GM19324 (cell line): ENCODE data around the gene EIF2A.
"Not testable (repeated sequence)": the region's sequence is repeated elsewhere in the genome, so short reads cannot be mapped to it uniquely, and the experiment has no call there.

Experiments used
- ATAC-seq: cut with Tn5 transposase; IDR thresholded peaks from one replicate; pipeline ENCODE4 v1.9.1; 2021; ENCODE audit warnings: mild to moderate bottlenecking, moderate library complexity; ENCODE audit not compliant: unreplicated experiment, low FRiP score

EIF2A gene

GRCh38 chr3:150599611-150600297 lies 53.2 kb downstream of the EIF2A start:
- ATAC-seq, result no peak

GRCh38 chr3:150600647-150601530 lies 54.3 kb downstream of the EIF2A start:
- not testable (repeated sequence) for ATAC-seq

DNA sequence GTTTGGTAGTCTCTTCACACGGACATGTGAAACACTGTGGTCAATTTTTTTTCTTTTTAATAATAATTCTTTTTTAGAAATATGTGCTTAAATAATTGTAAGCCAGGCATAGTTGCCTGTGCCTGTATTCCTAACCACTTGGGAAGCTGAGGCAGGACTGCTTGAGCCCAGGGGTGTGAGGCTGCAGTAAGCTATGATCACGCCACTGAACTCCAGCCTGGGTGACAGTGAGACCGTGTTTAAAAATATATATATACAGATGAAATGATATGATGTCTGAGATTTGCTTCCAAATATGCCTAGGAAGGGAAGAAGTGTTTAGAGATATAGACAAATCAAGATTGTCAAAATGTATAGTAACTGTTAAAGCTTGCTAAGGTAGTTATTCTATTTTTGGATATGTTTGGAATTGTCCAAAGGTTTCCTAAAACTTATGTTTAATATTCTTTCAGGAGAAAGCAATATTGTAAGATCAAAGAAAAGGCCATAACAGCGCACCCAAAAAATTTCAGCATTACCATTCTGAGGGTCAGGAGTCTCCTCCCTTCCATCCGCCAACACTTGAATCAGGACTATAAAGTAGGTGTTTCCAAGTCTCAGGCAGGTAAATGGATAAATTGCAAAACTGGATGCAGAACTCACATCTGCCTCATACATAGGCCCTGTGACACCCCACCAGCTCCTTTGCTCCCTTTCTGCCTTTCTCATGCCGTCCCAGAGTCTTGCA lies 56.0 kb downstream of the EIF2A start:
- peak; percentile 16 for ATAC-seq

GRCh38 chr3:150603153-150603979 lies 56.8 kb downstream of the EIF2A start, which contains the start of gene SELENOT:
Gene SELENOT (plus strand): TSS chr3:150603321. CDS start chr3:150603363, 42 bp downstream.
- ATAC-seq, result peak; percentile 76

GRCh38 chr3:150603980-150604319 lies 57.4 kb downstream of the EIF2A start:
- no peak for ATAC-seq

- no peak for ATAC-seq
These were observed 59.5 kb downstream of the EIF2A start for GRCh38 chr3:150605998-150606641.

- ATAC-seq, result no peak
These were observed 60.9 kb downstream of the EIF2A start for GRCh38 chr3:150607267-150608065.

GRCh38 chr3:150609988-150610387 lies 63.4 kb downstream of the EIF2A start:
- ATAC-seq, result no peak

DNA sequence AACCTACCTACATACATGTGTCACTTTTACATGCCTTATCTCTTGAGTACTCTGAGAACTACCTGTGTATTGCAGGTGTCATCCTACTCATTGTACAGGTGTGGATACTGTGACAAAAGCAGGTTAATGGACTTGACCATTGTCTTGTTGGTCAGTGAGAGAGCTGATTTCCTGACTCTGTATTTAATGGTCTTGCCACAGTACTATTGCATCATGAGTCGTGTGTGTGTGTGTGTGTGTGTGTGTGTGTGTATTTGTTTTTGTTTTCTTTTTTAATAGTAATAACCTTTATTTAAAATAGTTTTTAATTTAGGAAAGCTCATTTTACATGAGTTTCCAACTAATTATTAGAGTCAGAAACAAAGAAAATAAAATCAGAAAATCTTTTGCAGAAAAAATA lies 64.2 kb downstream of the EIF2A start:
- ATAC-seq, result no peak

DNA sequence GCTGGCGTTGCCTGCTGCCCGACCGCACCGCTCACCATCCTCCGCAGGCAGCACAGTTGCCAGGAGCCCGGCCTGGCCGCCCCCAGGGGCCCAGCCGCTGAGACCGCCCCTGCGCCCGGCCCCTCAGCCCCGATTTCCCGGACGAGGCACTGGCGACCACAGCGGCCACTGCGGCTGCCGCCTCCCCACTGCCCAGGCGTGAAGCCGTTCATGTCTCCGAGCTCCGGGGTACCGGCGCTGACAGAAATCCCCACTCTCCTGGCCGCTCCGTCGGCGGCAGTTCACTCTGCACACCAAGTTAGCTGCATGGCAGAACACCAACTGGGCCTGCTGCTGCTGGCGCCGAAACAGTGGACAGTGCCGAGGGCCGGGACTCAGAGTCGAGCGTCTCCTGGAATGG lies 65.1 kb downstream of the EIF2A start:
- no peak for ATAC-seq

DNA sequence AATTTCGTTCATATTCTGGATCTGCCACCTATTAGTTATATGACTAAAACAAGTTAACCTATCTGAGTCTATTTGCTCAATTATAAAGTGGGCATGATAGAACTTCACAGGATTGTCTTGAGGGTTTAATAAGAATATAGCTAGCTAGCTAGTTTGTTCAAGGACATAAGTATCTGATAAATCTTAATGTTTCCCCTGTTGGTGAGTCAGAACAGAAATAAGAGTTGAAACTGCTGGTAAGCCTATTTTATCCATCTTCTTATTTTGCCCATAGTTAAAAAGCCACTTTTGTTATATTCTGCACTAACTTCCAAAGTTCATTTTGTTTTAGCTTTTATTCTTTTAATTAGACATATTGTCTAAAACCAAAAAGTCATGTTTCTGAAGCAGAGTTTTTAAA lies 65.9 kb downstream of the EIF2A start:
- ATAC-seq, result no peak

DNA sequence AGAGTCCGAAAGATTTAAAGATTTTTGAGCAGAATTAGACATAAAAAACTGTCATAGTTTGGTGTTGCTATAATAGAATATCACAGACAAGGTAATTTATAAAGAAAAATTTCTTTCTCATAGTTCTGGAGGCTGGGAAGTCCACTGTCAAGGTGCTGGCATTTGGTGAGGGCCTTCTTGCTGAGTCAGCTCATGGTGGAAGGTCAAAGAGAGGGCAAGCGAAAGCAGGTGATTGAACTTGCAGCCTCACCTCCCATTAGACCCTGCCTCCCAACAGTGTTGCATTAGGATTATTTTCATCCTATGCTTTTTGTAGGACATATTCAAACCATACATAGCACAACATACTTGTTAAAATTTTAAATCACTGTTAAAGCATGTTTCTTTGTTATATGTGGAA lies 66.4 kb downstream of the EIF2A start:
- ATAC-seq, result no peak

DNA sequence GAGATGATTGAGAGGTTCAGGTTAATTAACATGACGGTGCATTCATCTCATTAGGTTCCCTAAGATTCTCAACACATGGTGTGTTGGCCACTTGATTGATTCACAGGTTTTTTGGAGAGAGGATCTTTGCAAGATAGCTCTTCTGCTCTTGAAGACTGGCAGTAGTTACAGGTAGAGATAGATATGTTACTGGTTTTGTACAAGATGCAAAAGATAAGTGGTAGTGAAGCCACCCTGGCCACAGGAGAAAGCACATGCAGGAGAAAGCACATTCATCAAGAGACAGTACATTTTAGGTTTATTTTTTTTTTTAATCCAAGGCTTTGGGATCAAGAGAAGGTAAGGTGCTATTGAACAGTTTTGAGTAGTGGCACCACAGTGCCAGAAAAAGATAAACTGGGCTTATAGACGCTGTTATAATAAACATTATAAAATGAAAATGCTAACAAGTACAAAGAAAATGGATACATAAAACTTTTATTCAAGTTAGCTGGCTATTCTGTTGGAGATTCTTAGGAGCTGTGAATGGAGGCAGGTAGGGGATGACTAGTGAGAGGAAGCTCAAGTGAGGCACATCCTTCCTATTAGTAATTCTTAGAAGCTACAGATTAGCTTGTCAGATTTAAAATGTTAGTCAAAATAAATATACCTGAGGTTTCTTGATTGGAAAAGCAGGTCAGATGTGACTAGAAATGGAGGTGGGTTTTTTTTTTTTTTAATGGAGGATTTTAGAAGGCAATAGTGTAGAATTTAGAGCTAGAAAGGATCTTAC lies 67.3 kb downstream of the EIF2A start:
- ATAC-seq, result no peak

- ATAC-seq, result no peak
These were observed 73.6 kb downstream of the EIF2A start for GRCh38 chr3:150620002-150620689.

DNA sequence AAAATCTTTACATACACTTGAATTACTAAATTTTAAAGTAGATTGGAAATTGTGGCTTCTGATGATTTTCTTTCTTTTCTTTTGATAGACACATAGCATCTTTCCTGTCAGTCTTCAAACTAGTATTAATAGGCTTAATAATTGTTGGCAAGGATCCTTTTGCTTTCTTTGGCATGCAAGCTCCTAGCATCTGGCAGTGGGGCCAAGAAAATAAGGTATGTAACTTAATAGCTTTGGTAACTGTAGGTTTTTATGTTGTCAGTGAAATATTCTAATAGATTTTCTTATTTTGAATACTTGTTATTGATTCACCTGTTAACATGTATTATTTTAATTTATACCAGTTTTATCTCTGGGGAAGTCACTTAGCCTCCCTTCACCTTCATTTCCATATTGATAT lies 76.4 kb downstream of the EIF2A start:
- ATAC-seq, result not testable (repeated sequence)

DNA sequence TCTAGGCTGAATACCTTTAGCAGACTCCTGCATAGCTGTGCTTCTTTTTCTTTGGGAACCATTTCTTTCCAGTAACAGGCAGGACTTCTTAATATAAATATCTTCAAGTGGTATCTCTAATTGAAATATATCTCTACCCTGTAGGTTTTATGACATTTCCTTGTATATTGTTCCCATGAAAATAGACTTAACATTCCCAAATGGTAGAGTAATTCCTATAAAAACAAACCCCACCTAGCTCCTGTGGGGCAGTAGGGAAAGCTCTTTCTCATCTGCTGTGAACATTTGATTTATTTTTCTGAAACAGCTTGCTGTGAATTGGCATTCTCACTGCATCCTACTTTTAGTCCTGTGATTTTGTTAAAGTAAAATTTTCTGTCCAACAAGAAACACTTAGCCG lies 77.4 kb downstream of the EIF2A start:
- no peak for ATAC-seq

DNA sequence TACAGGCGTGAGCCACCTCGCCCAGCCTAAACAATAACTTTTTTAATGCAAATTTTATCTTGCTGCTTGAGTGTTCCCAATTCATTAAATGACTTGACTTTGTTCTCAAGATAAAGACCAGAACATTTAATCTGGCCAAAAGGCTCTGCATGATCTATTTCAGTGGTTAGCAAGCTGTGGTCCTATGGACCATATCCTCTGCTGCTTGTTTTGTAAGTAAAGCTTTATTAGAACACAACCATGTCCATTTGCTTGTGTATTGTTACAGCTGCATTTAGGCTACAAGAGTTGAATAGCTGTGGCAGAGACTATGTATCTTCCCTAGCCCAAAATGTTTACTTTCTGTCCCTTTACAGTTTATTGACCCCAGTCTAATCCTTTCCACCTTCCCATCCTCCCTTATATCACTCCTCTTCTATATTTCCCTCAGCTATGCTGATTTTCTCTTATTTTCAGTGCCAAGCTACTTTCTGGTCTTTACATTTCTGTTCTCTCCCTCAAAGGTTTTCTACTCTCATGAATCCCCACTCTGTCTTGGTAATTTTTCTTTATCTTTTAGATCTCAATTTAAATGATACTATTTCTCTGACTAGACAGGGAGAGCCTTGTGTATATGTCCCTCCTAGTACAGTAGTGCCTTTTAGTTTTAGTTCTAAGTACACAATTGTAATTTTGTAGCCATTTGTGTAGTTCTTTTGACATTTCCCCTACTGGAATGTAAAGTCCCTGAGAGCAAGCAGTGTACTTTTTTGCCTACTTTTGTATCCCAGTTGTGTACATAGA lies 79.8 kb downstream of the EIF2A start:
- ATAC-seq, result no peak
